HepG2 (cell line): ENCODE measurements around the gene GOSR1. TPM values are rescaled to one million over a fixed set of nuclear protein-coding genes. Genes with fewer than 3 reads are reported as not detected.

Experiments used
- CREM ChIP-seq, 2 experiments: sonication (generic) in 1 of 2; formaldehyde crosslinking in 1 of 2; IDR thresholded peaks; 2 replicates each; pipeline versions ENCODE4 v1.4.0 to v1.6.1; 2016 to 2020; ENCODE audit warnings: antibody characterized with exemption in 1 of 2, mild to moderate bottlenecking in 1 of 2, missing genetic modification reagents in 1 of 2
- ELF3 ChIP-seq: IDR thresholded peaks from 2 replicates; pipeline ENCODE4 v1.6.1; 2016; ENCODE audit warnings: missing genetic modification reagents, missing compliant biosample characterization
- JDP2 ChIP-seq: sonication (generic); formaldehyde crosslinking; IDR thresholded peaks from 2 replicates; pipeline ENCODE4 v1.8.1; 2022; ENCODE audit warnings: missing genetic modification reagents, borderline replicate concordance
- MBD4 ChIP-seq: IDR thresholded peaks from 2 replicates; pipeline ENCODE4 v1.6.1; 2012; ENCODE audit warnings: low read length, inconsistent platforms, borderline replicate concordance
- MBNL3 ChIP-seq: fragments of 250-450 bp; sonication (Bioruptor Pico); conservative IDR thresholded peaks from 2 replicates; pipeline ENCODE4 v1.8.0; 2022; ENCODE audit warnings: mild to moderate bottlenecking, inconsistent platforms
- PATZ1 ChIP-seq: sonication (generic); formaldehyde crosslinking; IDR thresholded peaks from 2 replicates; pipeline ENCODE4 v1.4.0; 2020; ENCODE audit warnings: missing genetic modification reagents
- SIX4 ChIP-seq: sonication (generic); formaldehyde crosslinking; IDR thresholded peaks from 2 replicates; pipeline ENCODE4 v1.4.0; 2020; ENCODE audit warnings: missing genetic modification reagents
- TAF1 ChIP-seq: sonication (generic); formaldehyde crosslinking; IDR thresholded peaks from 2 replicates; pipeline ENCODE4 v1.4.0; 2020; ENCODE audit warnings: missing genetic modification reagents
- ZBTB43 ChIP-seq: sonication (generic); formaldehyde crosslinking; conservative IDR thresholded peaks from 2 replicates; pipeline ENCODE4 v1.4.0; 2020; ENCODE audit warnings: missing genetic modification reagents
- ZFP36L1 ChIP-seq: sonication (generic); formaldehyde crosslinking; IDR thresholded peaks from 2 replicates; pipeline ENCODE4 v1.8.0; 2022; ENCODE audit warnings: mild to moderate bottlenecking, missing genetic modification reagents, moderate library complexity
- ZNF224 ChIP-seq: sonication (generic); formaldehyde crosslinking; IDR thresholded peaks from 2 replicates; pipeline ENCODE4 v1.5.0; 2020; ENCODE audit warnings: mild to moderate bottlenecking, missing genetic modification reagents
- ZNF891 ChIP-seq: sonication (generic); formaldehyde crosslinking; IDR thresholded peaks from 2 replicates; pipeline ENCODE4 v1.5.0; 2020; ENCODE audit warnings: mild to moderate bottlenecking, missing genetic modification reagents
- polyA plus RNA-seq, 8 experiments: library from polyadenylated mRNA; depleted of rRNA in 3 of 8; stranded (reverse) in 7 of 8; unstranded in 1 of 8; fragments of >200 nt; fragmentation: Illumina TruSeq in 4 of 8; extraction: Trizol in 4 of 8; gene quantifications; 2 replicates each; pipeline versions ENCODE4 v1.2.1 to v1.2.3, GENCODE V29; 2011 to 2016; ENCODE audit warnings: low read depth in 4 of 8, missing spikeins in 1 of 8, mixed read lengths in 1 of 8; ENCODE audit not compliant: insufficient read depth in 1 of 8
- total RNA-seq, 5 experiments: library from RNA; depleted of rRNA; stranded (reverse); fragments of >200 nt; fragmentation: Illumina TruSeq; extraction: Trizol; gene quantifications; 2 replicates each; pipeline ENCODE4 v1.2.3, GENCODE V29; 2016; ENCODE audit warnings: low read depth in 1 of 5
- TF ChIP-seq, protein P1 (sequence below): sonication (generic); formaldehyde crosslinking; IDR thresholded peaks from 2 replicates; pipeline ENCODE4 v1.4.0; 2020; ENCODE audit warnings: mild to moderate bottlenecking, missing genetic modification reagents
- TF ChIP-seq, protein P2 (sequence below): sonication (generic); formaldehyde crosslinking; IDR thresholded peaks from 2 replicates; pipeline ENCODE4 v1.8.0; 2022; ENCODE audit warnings: mild to moderate bottlenecking, missing genetic modification reagents; ENCODE audit not compliant: insufficient replicate concordance
- TF ChIP-seq, protein P3 (sequence below): IDR thresholded peaks from 2 replicates; pipeline ENCODE4 v1.6.1; 2016; ENCODE audit warnings: low read depth, control low read depth
- TF ChIP-seq, protein P4 (sequence below): IDR thresholded peaks from 2 replicates; pipeline ENCODE4 v1.6.1; 2016; ENCODE audit warnings: mild to moderate bottlenecking
- TF ChIP-seq, protein P5 (sequence below): sonication (generic); formaldehyde crosslinking; IDR thresholded peaks from 2 replicates; pipeline ENCODE4 v1.5.0; 2020; ENCODE audit warnings: missing genetic modification reagents

Gene GOSR1
- total and polyA plus RNA-seq, 2 of the 13 experiments (the other 11 are each of a cell fraction or from before 2014, with no cell fraction given) = 15.8 to 37.0 TPM

GRCh38 chr17:30477083-30477773 lies at the start of gene GOSR1 (continued):
- TF ChIP-seq, protein P1, sequence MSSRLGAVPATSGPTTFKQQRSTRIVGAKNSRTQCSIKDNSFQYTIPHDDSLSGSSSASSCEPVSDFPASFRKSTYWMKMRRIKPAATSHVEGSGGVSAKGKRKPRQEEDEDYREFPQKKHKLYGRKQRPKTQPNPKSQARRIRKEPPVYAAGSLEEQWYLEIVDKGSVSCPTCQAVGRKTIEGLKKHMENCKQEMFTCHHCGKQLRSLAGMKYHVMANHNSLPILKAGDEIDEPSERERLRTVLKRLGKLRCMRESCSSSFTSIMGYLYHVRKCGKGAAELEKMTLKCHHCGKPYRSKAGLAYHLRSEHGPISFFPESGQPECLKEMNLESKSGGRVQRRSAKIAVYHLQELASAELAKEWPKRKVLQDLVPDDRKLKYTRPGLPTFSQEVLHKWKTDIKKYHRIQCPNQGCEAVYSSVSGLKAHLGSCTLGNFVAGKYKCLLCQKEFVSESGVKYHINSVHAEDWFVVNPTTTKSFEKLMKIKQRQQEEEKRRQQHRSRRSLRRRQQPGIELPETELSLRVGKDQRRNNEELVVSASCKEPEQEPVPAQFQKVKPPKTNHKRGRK (CRISPR knock-in tag) = peak; percentile 88; the same call in 1 of the 2 replicates
- TF ChIP-seq SIX4 (CRISPR knock-in tag) (peak; percentile 76), MBNL3 (no peak), ZFP36L1 (CRISPR knock-in tag) (peak; percentile 30; the same call in 1 of the 2 replicates), MBD4 (no peak), ZNF891 (peak; percentile 88), JDP2 (CRISPR knock-in tag) (peak; percentile 36; the same call in 1 of the 2 replicates), ZBTB43 (CRISPR knock-in tag) (peak; percentile 73), ZNF224 (CRISPR knock-in tag) (peak; percentile 56; the same call in 1 of the 2 replicates), CREM (IDR thresholded peaks at IDR 0.05) (peak; percentile 91), CREM (CRISPR knock-in tag; IDR thresholded peaks at IDR 0.05) (no peak), TAF1 (peak; percentile 99), PATZ1 (CRISPR knock-in tag) (peak; percentile 20; the same call in 1 of the 2 replicates), ELF3 (CRISPR knock-in tag) (peak; percentile 95)
- TF ChIP-seq, protein P2, sequence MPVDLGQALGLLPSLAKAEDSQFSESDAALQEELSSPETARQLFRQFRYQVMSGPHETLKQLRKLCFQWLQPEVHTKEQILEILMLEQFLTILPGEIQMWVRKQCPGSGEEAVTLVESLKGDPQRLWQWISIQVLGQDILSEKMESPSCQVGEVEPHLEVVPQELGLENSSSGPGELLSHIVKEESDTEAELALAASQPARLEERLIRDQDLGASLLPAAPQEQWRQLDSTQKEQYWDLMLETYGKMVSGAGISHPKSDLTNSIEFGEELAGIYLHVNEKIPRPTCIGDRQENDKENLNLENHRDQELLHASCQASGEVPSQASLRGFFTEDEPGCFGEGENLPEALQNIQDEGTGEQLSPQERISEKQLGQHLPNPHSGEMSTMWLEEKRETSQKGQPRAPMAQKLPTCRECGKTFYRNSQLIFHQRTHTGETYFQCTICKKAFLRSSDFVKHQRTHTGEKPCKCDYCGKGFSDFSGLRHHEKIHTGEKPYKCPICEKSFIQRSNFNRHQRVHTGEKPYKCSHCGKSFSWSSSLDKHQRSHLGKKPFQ (CRISPR knock-in tag) = peak; percentile 63
- TF ChIP-seq, protein P3, sequence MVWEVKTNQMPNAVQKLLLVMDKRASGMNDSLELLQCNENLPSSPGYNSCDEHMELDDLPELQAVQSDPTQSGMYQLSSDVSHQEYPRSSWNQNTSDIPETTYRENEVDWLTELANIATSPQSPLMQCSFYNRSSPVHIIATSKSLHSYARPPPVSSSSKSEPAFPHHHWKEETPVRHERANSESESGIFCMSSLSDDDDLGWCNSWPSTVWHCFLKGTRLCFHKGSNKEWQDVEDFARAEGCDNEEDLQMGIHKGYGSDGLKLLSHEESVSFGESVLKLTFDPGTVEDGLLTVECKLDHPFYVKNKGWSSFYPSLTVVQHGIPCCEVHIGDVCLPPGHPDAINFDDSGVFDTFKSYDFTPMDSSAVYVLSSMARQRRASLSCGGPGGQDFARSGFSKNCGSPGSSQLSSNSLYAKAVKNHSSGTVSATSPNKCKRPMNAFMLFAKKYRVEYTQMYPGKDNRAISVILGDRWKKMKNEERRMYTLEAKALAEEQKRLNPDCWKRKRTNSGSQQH (CRISPR knock-in tag) = peak; percentile 86
- TF ChIP-seq, protein P4, sequence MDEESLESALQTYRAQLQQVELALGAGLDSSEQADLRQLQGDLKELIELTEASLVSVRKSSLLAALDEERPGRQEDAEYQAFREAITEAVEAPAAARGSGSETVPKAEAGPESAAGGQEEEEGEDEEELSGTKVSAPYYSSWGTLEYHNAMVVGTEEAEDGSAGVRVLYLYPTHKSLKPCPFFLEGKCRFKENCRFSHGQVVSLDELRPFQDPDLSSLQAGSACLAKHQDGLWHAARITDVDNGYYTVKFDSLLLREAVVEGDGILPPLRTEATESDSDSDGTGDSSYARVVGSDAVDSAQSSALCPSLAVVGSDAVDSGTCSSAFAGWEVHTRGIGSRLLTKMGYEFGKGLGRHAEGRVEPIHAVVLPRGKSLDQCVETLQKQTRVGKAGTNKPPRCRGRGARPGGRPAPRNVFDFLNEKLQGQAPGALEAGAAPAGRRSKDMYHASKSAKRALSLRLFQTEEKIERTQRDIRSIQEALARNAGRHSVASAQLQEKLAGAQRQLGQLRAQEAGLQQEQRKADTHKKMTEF (CRISPR knock-in tag) = peak; percentile 87
- TF ChIP-seq, protein P5, sequence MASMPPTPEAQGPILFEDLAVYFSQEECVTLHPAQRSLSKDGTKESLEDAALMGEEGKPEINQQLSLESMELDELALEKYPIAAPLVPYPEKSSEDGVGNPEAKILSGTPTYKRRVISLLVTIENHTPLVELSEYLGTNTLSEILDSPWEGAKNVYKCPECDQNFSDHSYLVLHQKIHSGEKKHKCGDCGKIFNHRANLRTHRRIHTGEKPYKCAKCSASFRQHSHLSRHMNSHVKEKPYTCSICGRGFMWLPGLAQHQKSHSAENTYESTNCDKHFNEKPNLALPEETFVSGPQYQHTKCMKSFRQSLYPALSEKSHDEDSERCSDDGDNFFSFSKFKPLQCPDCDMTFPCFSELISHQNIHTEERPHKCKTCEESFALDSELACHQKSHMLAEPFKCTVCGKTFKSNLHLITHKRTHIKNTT = no peak
